Left ventricle myocardium inferior (tissue), 1 donor: ENCODE measurements around the gene RUNX3. TPM values are rescaled to one million over a fixed set of nuclear protein-coding genes. Genes with fewer than 3 reads are reported as not detected.

Experiments
- DNase-seq: peaks from one replicate; pipeline ENCODE4 v3.0.0-alpha.2; 2020
- H3K27ac ChIP-seq: fragments of 200-600 bp; replicated peaks from 2 replicates; pipeline ENCODE4 v1.8.0; 2021
- H3K27me3 ChIP-seq: fragments of 200-600 bp; 2 replicates; pipeline ENCODE4 v1.8.0; 2021; ENCODE audit warnings: low read depth
- H3K36me3 ChIP-seq: fragments of 200-600 bp; 2 replicates; pipeline ENCODE4 v1.8.0; 2021
- H3K4me1 ChIP-seq: fragments of 200-600 bp; 2 replicates; pipeline ENCODE4 v1.8.0; 2021
- H3K4me3 ChIP-seq: fragments of 200-600 bp; 2 replicates; pipeline ENCODE4 v1.8.0; 2021; ENCODE audit warnings: mild to moderate bottlenecking, moderate library complexity
- H3K9me3 ChIP-seq: fragments of 200-600 bp; replicated peaks from 2 replicates; pipeline ENCODE4 v1.8.0; 2021
- CTCF ChIP-seq: fragments of 200-600 bp; IDR thresholded peaks from 2 replicates; pipeline ENCODE4 v1.8.0; 2021; ENCODE audit warnings: antibody characterized with exemption, mild to moderate bottlenecking, borderline replicate concordance
- intact Hi-C: fragments of 100-400 bp; cut with micrococcal nuclease; formaldehyde crosslinking; loops from one replicate; pipeline ENCODE4 v1.11.0; 2022
- total RNA-seq: library from RNA; stranded (reverse); fragmentation: NEBNext Ultra II Directional; extraction: Animal tissue kit (Norgen Biotek cat#: 25700); gene quantifications from one replicate; pipeline ENCODE4 v1.2.1, GENCODE V29; 2021
- donor health status: DM: no; HTN: yes; CAD: no; lungs with severe emphysema.

RUNX3 gene
- total RNA-seq, 1 donor from 2014 or later = 0.52 TPM

- H3K36me3 ChIP-seq = no peaks in the 10 kb centered on the region
- no peaks in the 10 kb centered on the region for H3K4me1 ChIP-seq
- no peaks in the 10 kb centered on the region for H3K9me3 ChIP-seq
- DNase-seq = no peak
- no peak overlapping the region for H3K4me3 ChIP-seq
- intact Hi-C loops = no loop called here
- no peak overlapping the region for H3K27ac ChIP-seq
- peaks cover 73% of the 10 kb centered on the region for H3K27me3 ChIP-seq
- TF ChIP-seq CTCF = no peak
These were observed 27.1 kb upstream of the RUNX3 start for GRCh38 chr1:24957016-24957807.

- no peak for TF ChIP-seq CTCF
- intact Hi-C loops = no loop called here
These were observed 25.8 kb upstream of the RUNX3 start for GRCh38 chr1:24955779-24956365.

GRCh38 chr1:24955161-24955560, 25.1 kb upstream of the RUNX3 start:
- H3K4me3 ChIP-seq = no peak overlapping the region
- DNase-seq = no peak
- no peak overlapping the region for H3K27ac ChIP-seq
- H3K9me3 ChIP-seq = no peaks in the 10 kb centered on the region
- no peaks in the 10 kb centered on the region for H3K4me1 ChIP-seq
- intact Hi-C loops = no loop called here
- no peaks in the 10 kb centered on the region for H3K36me3 ChIP-seq
- peaks cover 59% of the 10 kb centered on the region for H3K27me3 ChIP-seq
- no peak for TF ChIP-seq CTCF

More at GRCh38 chr1:24955779-24956365, 25.8 kb upstream of the RUNX3 start:
- H3K9me3 ChIP-seq = no peaks in the 10 kb centered on the region
- no peak for DNase-seq
- no peaks in the 10 kb centered on the region for H3K4me1 ChIP-seq
- H3K36me3 ChIP-seq = no peaks in the 10 kb centered on the region
- H3K27ac ChIP-seq = no peak overlapping the region
- no peak overlapping the region for H3K4me3 ChIP-seq
- H3K27me3 ChIP-seq = peaks cover 59% of the 10 kb centered on the region

- TF ChIP-seq CTCF = no peak
- H3K36me3 ChIP-seq = no peaks in the 10 kb centered on the region
- H3K4me1 ChIP-seq = no peaks in the 10 kb centered on the region
- no peak overlapping the region for H3K27ac ChIP-seq
- H3K4me3 ChIP-seq = no peak overlapping the region
- H3K9me3 ChIP-seq = no peaks in the 10 kb centered on the region
- DNase-seq = no peak
- peaks cover 59% of the 10 kb centered on the region for H3K27me3 ChIP-seq
- intact Hi-C loops = no loop called here
These were observed 24.6 kb upstream of the RUNX3 start for GRCh38 chr1:24954631-24955030.

GRCh38 chr1:24954022-24954421, 23.9 kb upstream of the RUNX3 start:
- H3K9me3 ChIP-seq = no peaks in the 10 kb centered on the region
- H3K4me1 ChIP-seq = no peaks in the 10 kb centered on the region

More at GRCh38 chr1:24954022-24954421, 23.9 kb upstream of the RUNX3 start:
- Histone ChIP-seq H3K27me3 (peaks cover 57% of the 10 kb centered on the region), H3K4me3 (no peak overlapping the region), H3K36me3 (no peaks in the 10 kb centered on the region), H3K27ac (no peak overlapping the region)
- intact Hi-C loops = no loop called here
- TF ChIP-seq CTCF = no peak
- DNase-seq = no peak
